ENCODE measurements around the gene MEF2D.

GRCh38 chr1:156421062-156421938 is 79.3 kb downstream of the MEF2D start:
- TF ChIP-seq CTCF (IDR thresholded peaks at IDR 0.05): no peak
- peak in 1 of 2 donors; percentile 36 for TF ChIP-seq POLR2A (IDR thresholded peaks at IDR 0.05)
